Nucleus accumbens (tissue), 56 donors: ENCODE measurements around the gene COL5A1.

Source experiments
- DNase-seq, 56 donors: peaks; one replicate each; lab custom pipeline; 2025; lab: John Stamatoyannopoulos, UW

COL5A1 gene

GRCh38 chr9:134756098-134756497 lies 114.5 kb downstream of the COL5A1 start:
- no peak for DNase-seq

- DNase-seq: no peak
Observed at GRCh38 chr9:134757216-134757975, 115.8 kb downstream of the COL5A1 start.

DNA sequence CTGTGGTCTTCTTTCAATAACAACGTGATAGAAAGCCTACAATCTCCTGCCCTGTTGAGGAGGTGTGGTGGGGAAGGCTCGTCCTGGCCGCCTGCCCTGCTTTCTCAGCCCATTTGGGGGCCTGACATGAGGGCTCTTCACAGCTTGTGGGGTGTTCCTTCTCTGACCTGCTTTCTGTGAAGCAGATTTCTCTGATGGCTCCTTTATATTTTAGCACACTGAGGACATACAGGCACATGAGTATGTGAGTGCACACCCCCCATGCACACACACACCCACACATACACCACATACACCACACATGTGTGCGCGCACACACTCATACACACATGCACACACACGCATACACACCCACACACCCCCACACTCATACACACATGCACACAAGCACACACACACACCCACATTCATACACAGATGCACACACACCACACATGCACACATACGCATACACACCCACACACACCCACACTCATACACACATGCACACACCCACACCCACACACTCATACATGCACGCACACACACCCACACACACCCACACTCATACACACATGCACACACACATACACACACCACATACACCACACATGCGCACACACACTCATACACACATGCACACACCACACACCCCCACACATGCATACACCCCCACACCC lies 117.5 kb downstream of the COL5A1 start:
- peak in 1 of 56 donors; percentile 34 for DNase-seq

DNA sequence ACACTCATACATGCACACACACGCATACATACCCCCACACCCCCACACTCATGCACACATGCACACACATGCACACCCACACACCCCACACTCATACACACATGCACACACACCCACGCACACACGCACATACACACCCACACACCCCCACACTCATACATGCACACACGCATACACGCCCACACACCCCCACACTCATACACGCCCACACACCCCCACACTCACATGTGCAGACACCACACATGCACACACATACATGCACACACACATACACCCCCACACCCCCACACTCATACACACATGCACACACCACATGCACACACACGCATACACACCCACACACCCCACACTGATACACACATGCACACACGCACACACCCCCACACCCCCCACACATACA lies 118.3 kb downstream of the COL5A1 start:
- peak in 1 of 56 donors; percentile 43 for DNase-seq

GRCh38 chr9:134760750-134761420 lies 119.3 kb downstream of the COL5A1 start:
- peak in 1 of 56 donors; percentile 38 for DNase-seq

DNA sequence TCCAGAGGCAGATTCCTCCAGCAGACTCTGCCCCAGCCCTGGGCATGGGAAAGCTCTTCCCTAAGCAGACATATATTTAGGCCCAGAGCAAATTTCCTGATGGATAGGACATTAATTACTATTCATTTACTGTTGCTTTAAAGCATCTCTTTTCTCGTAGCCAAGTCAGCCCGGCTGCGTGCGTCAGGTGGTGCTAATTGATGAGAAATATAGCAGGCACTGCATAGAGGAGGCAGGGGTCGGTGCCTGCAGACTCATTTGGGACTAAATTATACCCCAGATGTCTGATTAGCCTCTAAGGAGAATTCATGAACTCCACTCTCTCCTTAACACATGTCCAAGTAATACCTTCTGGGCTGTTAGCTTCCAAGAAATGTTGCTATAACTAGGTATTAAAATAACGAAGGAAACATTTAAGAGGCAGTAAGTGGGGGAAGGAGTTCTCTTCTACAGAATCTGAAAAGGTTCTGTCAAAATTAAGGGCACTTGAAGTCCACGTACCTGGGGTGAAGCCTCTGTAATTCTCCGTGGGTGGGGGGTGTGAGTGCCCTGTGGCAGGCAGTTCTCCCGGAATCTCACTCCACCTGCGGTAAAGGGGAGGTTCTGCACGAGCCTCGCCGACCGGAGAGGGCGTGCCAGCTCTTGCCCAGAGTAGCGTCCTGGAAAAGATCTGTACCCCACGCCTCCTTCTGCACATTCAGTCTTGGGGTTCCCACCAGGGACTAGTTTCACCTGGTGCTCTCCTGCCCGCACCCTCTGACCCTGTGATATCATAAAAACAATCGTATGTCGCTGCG lies 123.1 kb downstream of the COL5A1 start:
- DNase-seq: no peak

GRCh38 chr9:134765785-134766184 lies 124.2 kb downstream of the COL5A1 start:
- no peak for DNase-seq

- DNase-seq: no peak
Observed at GRCh38 chr9:134766587-134766986, 125.0 kb downstream of the COL5A1 start.

GRCh38 chr9:134768332-134768708 lies 126.7 kb downstream of the COL5A1 start:
- no peak for DNase-seq

DNA sequence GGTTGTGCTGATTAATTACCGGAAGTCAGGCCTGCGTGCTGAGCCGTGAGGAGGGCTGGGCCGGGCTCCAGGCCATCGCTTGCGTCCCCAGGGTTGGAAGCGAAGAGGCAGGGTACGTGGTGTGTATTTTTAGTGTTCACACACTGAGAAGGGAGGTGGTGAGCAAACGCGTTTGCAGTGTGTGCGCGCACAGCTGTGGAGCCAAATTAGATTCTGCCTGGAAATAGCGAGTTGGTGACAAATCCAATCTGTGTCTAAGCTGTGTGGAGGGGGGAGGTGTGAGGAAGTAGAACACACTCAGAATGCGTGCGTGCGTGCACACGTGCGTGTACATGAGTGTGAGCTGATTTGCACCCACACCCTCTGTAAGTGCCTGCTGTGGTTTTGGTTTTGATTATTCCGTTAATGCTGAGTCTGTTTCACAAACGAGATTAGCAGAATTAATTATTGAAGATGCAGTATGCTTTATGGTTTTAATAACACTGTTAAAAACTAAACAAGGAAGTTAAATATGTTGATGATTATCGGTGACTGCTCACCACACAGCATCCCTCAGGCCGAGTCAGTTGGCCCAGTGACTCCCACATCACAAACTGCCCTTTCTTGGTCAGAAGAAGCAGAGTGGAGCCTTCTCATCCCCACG lies 127.2 kb downstream of the COL5A1 start:
- DNase-seq: peak in 17 of 56 donors; percentile 2 to 64 (median 20)

DNA sequence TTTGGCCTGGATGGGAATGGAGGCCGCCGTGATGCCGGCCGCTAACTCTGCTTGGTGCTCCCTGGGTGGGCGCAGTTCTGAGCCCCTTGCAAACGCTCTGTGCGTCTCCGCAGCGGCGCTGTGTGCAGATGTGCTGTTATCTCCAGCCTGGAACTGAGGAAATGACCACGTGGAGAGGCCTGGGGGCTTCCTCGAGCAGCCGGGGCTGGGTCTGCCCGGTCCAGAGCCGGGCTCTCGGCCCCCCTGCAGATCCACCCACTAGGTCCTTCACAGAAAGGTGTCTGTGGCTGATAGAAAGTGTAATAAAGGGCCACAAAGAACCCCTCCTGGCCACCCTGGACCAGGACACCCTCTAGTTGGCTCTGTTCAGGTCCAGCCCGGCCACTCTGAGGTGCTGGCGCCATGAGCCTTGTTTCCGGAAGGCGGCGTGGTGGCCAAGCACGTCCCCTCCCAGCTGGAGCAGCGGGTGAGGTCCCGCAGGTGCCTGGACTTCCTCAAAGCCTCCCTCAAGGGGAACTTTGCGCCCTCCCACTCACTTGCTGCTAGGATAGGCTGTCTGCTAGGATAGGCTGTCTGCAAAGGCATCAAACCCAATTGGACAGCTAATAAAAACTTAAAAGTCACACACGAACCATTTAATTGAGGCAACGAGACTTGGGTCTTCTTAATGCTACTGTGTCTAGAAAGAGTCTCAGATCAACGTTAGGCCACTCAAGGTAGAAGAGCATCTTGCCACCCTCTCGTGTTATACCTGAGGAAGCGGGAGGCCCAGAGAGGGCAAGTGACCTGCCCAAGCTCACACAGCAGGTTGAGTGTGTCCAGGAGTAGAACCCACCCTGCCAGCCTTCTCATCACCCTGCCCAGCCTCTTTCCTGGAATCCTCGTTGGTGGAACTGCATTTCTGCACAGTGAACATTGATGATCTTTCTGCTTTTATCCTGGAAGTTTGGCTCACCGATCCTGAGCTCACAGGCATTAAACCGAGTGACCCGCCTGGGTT lies 129.7 kb downstream of the COL5A1 start:
- no peak for DNase-seq

DNA sequence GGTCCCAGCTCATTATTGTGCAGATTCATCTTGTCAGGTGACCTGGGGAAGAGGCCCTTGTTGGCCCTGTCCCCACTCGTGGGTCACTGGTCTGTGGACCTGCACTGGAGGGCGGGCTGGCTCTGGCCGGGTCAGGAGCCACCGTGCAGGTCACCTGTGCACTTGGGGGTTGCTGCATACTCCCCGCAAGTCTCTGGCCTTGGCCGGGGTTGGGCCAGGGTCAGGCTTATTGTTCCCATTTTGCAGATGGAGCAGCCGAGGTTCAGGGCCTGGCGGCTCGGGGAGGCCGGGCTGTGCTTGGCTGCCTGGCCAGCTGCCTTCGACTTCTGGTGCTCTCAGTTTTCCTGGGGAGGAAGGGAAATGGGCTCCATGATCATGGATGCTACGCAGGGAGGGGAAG lies 130.7 kb downstream of the COL5A1 start:
- DNase-seq: no peak

DNA sequence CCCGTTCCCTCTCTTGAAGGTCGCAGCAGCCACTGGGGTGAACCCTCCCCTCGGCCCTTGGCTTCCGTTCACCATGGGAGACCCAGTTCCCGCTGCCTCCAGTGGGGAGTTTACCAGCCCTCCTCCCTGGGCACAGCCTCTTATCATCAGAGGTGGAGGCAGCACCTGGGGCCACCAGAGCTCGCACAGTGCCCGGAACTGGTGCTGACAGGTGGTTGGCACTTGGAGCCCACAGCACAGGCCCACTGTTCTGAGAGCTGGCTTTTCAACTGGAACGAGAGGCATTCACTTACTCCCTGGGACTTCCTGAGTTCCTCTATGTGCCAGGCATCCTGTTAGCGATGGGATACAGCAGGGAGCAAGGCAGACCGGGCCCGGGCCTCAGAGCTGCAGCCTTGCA lies 132.2 kb downstream of the COL5A1 start:
- no peak for DNase-seq

GRCh38 chr9:134774410-134774809 lies 132.8 kb downstream of the COL5A1 start:
- no peak for DNase-seq

GRCh38 chr9:134775081-134775951 lies 133.7 kb downstream of the COL5A1 start:
- DNase-seq: no peak

GRCh38 chr9:134776080-134776796 lies 134.6 kb downstream of the COL5A1 start:
- DNase-seq: peak in 1 of 56 donors; percentile 7

GRCh38 chr9:134777153-134777552 lies 135.6 kb downstream of the COL5A1 start:
- no peak for DNase-seq
